Measurements from ENCODE around the gene FAM117A. TPM values are rescaled to one million over a fixed set of nuclear protein-coding genes. Genes with fewer than 3 reads are reported as not detected.

The FAM117A gene
- total and polyA plus RNA-seq, 7 donors, result 0.71 to 5.1 (median 2.1) TPM

DNA sequence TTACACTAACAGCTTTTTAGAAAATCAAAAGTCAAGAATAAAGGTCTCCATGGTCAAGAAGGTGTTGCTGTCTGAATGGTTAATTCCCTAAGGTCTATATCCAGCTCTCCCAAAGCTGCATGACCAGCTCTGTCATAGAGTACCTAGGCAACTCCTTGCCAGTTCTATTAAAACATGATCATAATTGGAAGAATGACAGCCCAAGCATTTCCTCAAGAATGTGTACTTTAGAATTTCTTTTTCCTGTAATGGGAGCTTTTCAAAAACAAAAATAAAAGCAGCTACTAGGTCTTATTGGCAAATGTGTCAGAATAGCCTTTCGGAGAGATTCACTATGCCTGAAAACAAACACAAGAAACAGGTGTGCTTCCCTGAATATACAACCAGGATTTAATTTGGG, 93.9 kb downstream of the FAM117A start:
- no peaks in the 10 kb centered on the region for H3K27me3 ChIP-seq (ENCODE audit: insufficient read depth in 3 of 3, low read length in 2 of 3)
- H3K4me3 ChIP-seq, result peak overlapping the region; percentile 1
- DNase-seq, result no peak
- peak in 2 of 4 donors; percentile 53 to 57 for ATAC-seq
- 16 to 25% (median 20%) methylated on average over 1 of the region's 1 CpG for WGBS, 3 donors
- no peaks in the 10 kb centered on the region for H3K9me3 ChIP-seq
- peaks cover 42% of the 10 kb centered on the region for H3K4me1 ChIP-seq
- H3K36me3 ChIP-seq (ENCODE audit: insufficient read depth in 1 of 2, low read depth in 1 of 2), result peaks cover 0 to 30% of the 10 kb centered on the region in 2 donors
- peak overlapping the region; percentile 66 for H3K27ac ChIP-seq
- TF ChIP-seq, protein P1, sequence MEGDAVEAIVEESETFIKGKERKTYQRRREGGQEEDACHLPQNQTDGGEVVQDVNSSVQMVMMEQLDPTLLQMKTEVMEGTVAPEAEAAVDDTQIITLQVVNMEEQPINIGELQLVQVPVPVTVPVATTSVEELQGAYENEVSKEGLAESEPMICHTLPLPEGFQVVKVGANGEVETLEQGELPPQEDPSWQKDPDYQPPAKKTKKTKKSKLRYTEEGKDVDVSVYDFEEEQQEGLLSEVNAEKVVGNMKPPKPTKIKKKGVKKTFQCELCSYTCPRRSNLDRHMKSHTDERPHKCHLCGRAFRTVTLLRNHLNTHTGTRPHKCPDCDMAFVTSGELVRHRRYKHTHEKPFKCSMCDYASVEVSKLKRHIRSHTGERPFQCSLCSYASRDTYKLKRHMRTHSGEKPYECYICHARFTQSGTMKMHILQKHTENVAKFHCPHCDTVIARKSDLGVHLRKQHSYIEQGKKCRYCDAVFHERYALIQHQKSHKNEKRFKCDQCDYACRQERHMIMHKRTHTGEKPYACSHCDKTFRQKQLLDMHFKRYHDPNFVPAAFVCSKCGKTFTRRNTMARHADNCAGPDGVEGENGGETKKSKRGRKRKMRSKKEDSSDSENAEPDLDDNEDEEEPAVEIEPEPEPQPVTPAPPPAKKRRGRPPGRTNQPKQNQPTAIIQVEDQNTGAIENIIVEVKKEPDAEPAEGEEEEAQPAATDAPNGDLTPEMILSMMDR (IDR thresholded peaks at IDR 0.05), result no peak
- intact Hi-C loops (cut with DNase I), result no loop called here

DNA sequence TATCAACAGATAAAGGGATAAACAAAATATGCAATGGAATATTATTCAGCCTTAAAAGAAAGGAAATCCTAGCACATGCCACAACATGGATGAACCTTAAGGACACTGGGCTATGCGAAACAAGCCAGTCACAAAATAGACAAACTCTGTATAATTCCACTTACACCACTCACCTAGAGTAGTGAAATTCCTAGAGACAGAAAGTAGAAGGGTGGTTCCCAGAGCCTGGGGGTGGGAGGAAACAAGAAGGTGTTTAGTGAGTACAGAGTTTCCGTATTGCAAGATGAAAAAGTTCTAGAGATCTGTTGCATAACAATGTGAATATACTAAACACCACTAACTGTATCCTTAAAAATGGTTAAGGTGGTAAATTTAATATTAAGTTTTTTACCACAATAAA, 96.1 kb downstream of the FAM117A start:
- 84 to 91% (median 86%) methylated on average over 2 of the region's 2 CpGs for WGBS, 3 donors
- peak overlapping the region; percentile 10 for H3K27ac ChIP-seq
- H3K4me3 ChIP-seq, result no peak overlapping the region
- intact Hi-C loops (cut with DNase I), result no loop called here
- H3K36me3 ChIP-seq (ENCODE audit: insufficient read depth in 1 of 2, low read depth in 1 of 2), result peaks cover 0 to 16% of the 10 kb centered on the region in 2 donors
- peaks cover 43% of the 10 kb centered on the region for H3K4me1 ChIP-seq
- no peaks in the 10 kb centered on the region for H3K27me3 ChIP-seq (ENCODE audit: insufficient read depth in 3 of 3, low read length in 2 of 3)
- DNase-seq, result no peak
- ATAC-seq, result peak in 1 of 4 donors; percentile 19
- TF ChIP-seq, protein P1 (IDR thresholded peaks at IDR 0.05), result no peak
- no peaks in the 10 kb centered on the region for H3K9me3 ChIP-seq

DNA sequence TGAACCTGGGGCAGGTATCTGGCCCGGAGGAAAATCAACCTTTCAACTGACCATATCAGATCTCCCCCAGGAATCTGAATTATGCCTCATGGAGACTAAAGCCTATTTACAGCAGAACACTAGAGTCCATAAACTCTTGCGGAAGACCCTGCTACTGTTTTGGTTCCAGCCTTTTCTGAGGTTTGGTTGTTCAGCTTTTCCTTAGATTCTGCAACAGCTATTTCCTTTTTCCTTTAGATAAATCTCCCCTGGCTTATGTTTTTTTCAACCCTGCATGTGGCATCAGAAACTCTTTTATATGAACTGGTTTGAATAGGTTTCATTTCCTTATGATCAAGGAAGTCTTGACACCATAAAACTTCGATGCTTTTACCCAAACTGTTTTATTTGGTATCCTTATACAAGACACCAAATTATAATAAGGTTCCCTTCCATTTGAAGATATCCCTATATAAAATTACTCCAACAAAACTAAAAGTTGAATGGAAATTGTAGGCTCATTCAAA, 99.2 kb downstream of the FAM117A start:
- H3K27ac ChIP-seq, result peak overlapping the region; percentile 15
- WGBS, 3 donors, result 45 to 61% (median 49%) methylated on average over 3 of the region's 3 CpGs
- intact Hi-C loops (cut with DNase I), result loop anchor here in 1 of 2 donors (5.0 kb wide), 1 partner anchor 47 kb away; no protein-coding TSS in a partner anchor

More for the DNA sequence above, 99.2 kb downstream of the FAM117A start:
- TF ChIP-seq, protein P1 (IDR thresholded peaks at IDR 0.05), result no peak
- Histone ChIP-seq H3K27me3 (ENCODE audit: insufficient read depth in 3 of 3, low read length in 2 of 3) (no peaks in the 10 kb centered on the region), H3K36me3 (ENCODE audit: insufficient read depth in 1 of 2, low read depth in 1 of 2) (peaks cover 0 to 16% of the 10 kb centered on the region in 2 donors), H3K4me3 (no peak overlapping the region), H3K9me3 (no peaks in the 10 kb centered on the region), H3K4me1 (peaks cover 47% of the 10 kb centered on the region)
- ATAC-seq (no peak), DNase-seq (no peak)

Other genes starting within 250 kb of the FAM117A start
- gene NXPH3, start 188.3 kb downstream of the FAM117A start, total RNA-seq, result 1 to 10 TPM in 1 of 4 donors, under 1 TPM in 3; 0.42 to 1.8 (median 0.61) TPM
- gene NXPH3, start 188.3 kb downstream of the FAM117A start, polyA plus RNA-seq, result under 1 TPM; 0.39 to 0.75 (median 0.55) TPM
- gene SPOP, start 86.0 kb downstream of the FAM117A start, total RNA-seq, result 10 to 100 TPM; 37.1 to 59.7 (median 52.0) TPM
- 10 to 100 TPM; 31.2 to 64.9 (median 35.5) TPM for gene SPOP, start 86.0 kb downstream of the FAM117A start, polyA plus RNA-seq
- 10 to 100 TPM; 39.5 to 69.5 (median 60.9) TPM for gene SLC35B1, start 56.2 kb downstream of the FAM117A start, total RNA-seq
- gene SLC35B1, start 56.2 kb downstream of the FAM117A start, polyA plus RNA-seq, result 10 to 100 TPM; 60.7 to 85.7 (median 83.5) TPM
- gene KAT7, start 24.6 kb upstream of the FAM117A start, total RNA-seq, result 10 to 100 TPM; 27.6 to 60.7 (median 54.7) TPM
- 10 to 100 TPM; 15.4 to 34.1 (median 16.5) TPM for gene KAT7, start 24.6 kb upstream of the FAM117A start, polyA plus RNA-seq
- not detected for gene TAC4, start 83.9 kb upstream of the FAM117A start, total RNA-seq
- gene TAC4, start 83.9 kb upstream of the FAM117A start, polyA plus RNA-seq, result not detected
- not detected for gene DLX4, start 205.1 kb upstream of the FAM117A start, total RNA-seq
- gene DLX4, start 205.1 kb upstream of the FAM117A start, polyA plus RNA-seq, result not detected
- not detected for gene DLX3, start 231.1 kb upstream of the FAM117A start, total RNA-seq
- under 1 TPM in 1 of 3 donors, not detected in 2; 0.03 TPM for gene DLX3, start 231.1 kb upstream of the FAM117A start, polyA plus RNA-seq

Measured in psoas muscle (tissue), 8 donors.